WTC11 (cell line): Measurements from ENCODE around the gene TSPO2. TPM values are rescaled to one million over a fixed set of nuclear protein-coding genes. Genes with fewer than 3 reads are reported as not detected.

Experiments used
- ATAC-seq: fragments of 200-7000 bp; cut with Tn5 transposase; 2 replicates; pipeline ENCODE4 v1.10.0; 2021; ENCODE audit warnings: mild to moderate bottlenecking, moderate library complexity
- CTCF ChIA-PET: fragments of 300-600 bp; sonication (Branson Sonifier 250); formaldehyde crosslinking; loops from one replicate; lab custom pipeline; 2021; ENCODE audit warnings: antibody characterized with exemption; lab: Charles Lee
- POLR2A ChIA-PET: fragments of 350-600 bp; sonication (Branson Sonifier 250); formaldehyde crosslinking; loops from one replicate; lab custom pipeline; 2021; ENCODE audit warnings: antibody characterized with exemption; lab: Charles Lee
- DNase-seq: peaks from one replicate; pipeline ENCODE4 v3.0.0; 2021; ENCODE audit warnings: low spot score
- H3K27ac Mint-ChIP-seq: 2 replicates; pipeline ENCODE4 v1.8.0; 2021; ENCODE audit warnings: mixed read lengths
- H3K27me3 Mint-ChIP-seq: 2 replicates; pipeline ENCODE4 v1.8.0; 2021; ENCODE audit warnings: low read depth, mild to moderate bottlenecking, moderate library complexity, mixed read lengths
- H3K36me3 Mint-ChIP-seq: 2 replicates; pipeline ENCODE4 v1.8.0; 2021; ENCODE audit warnings: mixed read lengths
- H3K4me1 Mint-ChIP-seq: 2 replicates; pipeline ENCODE4 v1.8.0; 2022; ENCODE audit warnings: mixed read lengths
- H3K4me3 Mint-ChIP-seq: 2 replicates; pipeline ENCODE4 v1.8.0; 2021; ENCODE audit warnings: mild to moderate bottlenecking, moderate library complexity, mixed read lengths
- H3K9me3 Mint-ChIP-seq: 2 replicates; pipeline ENCODE4 v1.8.0; 2021; ENCODE audit warnings: mixed read lengths
- AR ChIP-seq: fragments of 250-450 bp; sonication (Bioruptor Pico); IDR thresholded peaks from 2 replicates; pipeline ENCODE4 v1.9.0; 2021; ENCODE audit warnings: mild to moderate bottlenecking
- CREB1 ChIP-seq: sonication (generic); formaldehyde crosslinking; IDR thresholded peaks from 2 replicates; pipeline ENCODE4 v1.8.0; 2023; ENCODE audit warnings: mild to moderate bottlenecking, missing genetic modification reagents
- CTCF ChIP-seq: fragments of 200-600 bp; IDR thresholded peaks from 2 replicates; pipeline ENCODE4 v1.8.0; 2022; ENCODE audit warnings: antibody characterized with exemption
- ESRRA ChIP-seq: sonication (generic); formaldehyde crosslinking; IDR thresholded peaks from 2 replicates; pipeline ENCODE4 v1.8.1; 2022; ENCODE audit warnings: mild to moderate bottlenecking, missing genetic modification reagents, borderline replicate concordance
- FOXK1 ChIP-seq: sonication (generic); formaldehyde crosslinking; IDR thresholded peaks from 2 replicates; pipeline ENCODE4 v1.8.0; 2022; ENCODE audit warnings: mild to moderate bottlenecking, moderate library complexity, missing genetic modification reagents
- GTF2I ChIP-seq: fragments of 250-450 bp; sonication (Bioruptor Pico); conservative IDR thresholded peaks from 2 replicates; pipeline ENCODE4 v1.4.0; 2021; ENCODE audit warnings: mild to moderate bottlenecking
- IRF1 ChIP-seq: sonication (generic); formaldehyde crosslinking; IDR thresholded peaks from 2 replicates; pipeline ENCODE4 v1.8.0; 2023; ENCODE audit warnings: missing genetic modification reagents
- NFATC4 ChIP-seq: fragments of 250-450 bp; sonication (Bioruptor Pico); IDR thresholded peaks from 2 replicates; pipeline ENCODE4 v1.9.0; 2021; ENCODE audit warnings: mild to moderate bottlenecking
- RELA ChIP-seq: sonication (generic); formaldehyde crosslinking; IDR thresholded peaks from 2 replicates; pipeline ENCODE4 v1.8.1; 2022; ENCODE audit warnings: missing genetic modification reagents, mild to moderate bottlenecking, borderline replicate concordance
- RORB ChIP-seq: fragments of 250-450 bp; sonication (Bioruptor Pico); IDR thresholded peaks from 2 replicates; pipeline ENCODE4 v1.9.0; 2021; ENCODE audit warnings: mild to moderate bottlenecking
- SMAD3 ChIP-seq: sonication (generic); formaldehyde crosslinking; IDR thresholded peaks from 2 replicates; pipeline ENCODE4 v1.8.0; 2022; ENCODE audit warnings: missing genetic modification reagents, mild to moderate bottlenecking, borderline replicate concordance
- SP1 ChIP-seq: sonication (generic); formaldehyde crosslinking; conservative IDR thresholded peaks from 2 replicates; pipeline ENCODE4 v1.8.1; 2022; ENCODE audit warnings: missing genetic modification reagents
- TCF7 ChIP-seq: sonication (generic); formaldehyde crosslinking; IDR thresholded peaks from 2 replicates; pipeline ENCODE4 v1.8.0; 2022; ENCODE audit warnings: mild to moderate bottlenecking, low read depth, missing genetic modification reagents, moderate library complexity
- TEAD1 ChIP-seq: sonication (generic); formaldehyde crosslinking; IDR thresholded peaks from 2 replicates; pipeline ENCODE4 v1.8.0; 2022; ENCODE audit warnings: mild to moderate bottlenecking, missing genetic modification reagents
- ZBTB21 ChIP-seq: sonication (generic); formaldehyde crosslinking; IDR thresholded peaks from 2 replicates; pipeline ENCODE4 v1.8.1; 2023; ENCODE audit warnings: mild to moderate bottlenecking, missing genetic modification reagents, borderline replicate concordance
- ZNF263 ChIP-seq: sonication (generic); formaldehyde crosslinking; IDR thresholded peaks from 2 replicates; pipeline ENCODE4 v1.8.1; 2022; ENCODE audit warnings: low read depth, mild to moderate bottlenecking, moderate library complexity, missing genetic modification reagents
- ZNF423 ChIP-seq: fragments of 250-450 bp; sonication (Bioruptor Pico); IDR thresholded peaks from 2 replicates; pipeline ENCODE4 v2.1.2; 2022; ENCODE audit warnings: mild to moderate bottlenecking, moderate library complexity
- total RNA-seq: library from RNA; stranded (reverse); gene quantifications from 3 replicates; pipeline ENCODE4 v1.2.3, GENCODE V29; 2021
- TF ChIP-seq, protein P1 (sequence below): sonication (generic); formaldehyde crosslinking; IDR thresholded peaks from 2 replicates; pipeline ENCODE4 v1.8.0; 2022; ENCODE audit warnings: mild to moderate bottlenecking, missing genetic modification reagents
- TF ChIP-seq, protein P2 (sequence below): sonication (generic); formaldehyde crosslinking; IDR thresholded peaks from 2 replicates; pipeline ENCODE4 v1.8.0; 2022; ENCODE audit warnings: missing genetic modification reagents
- TF ChIP-seq, protein P3 (sequence below): sonication (generic); formaldehyde crosslinking; conservative IDR thresholded peaks from 2 replicates; pipeline ENCODE4 v1.8.1; 2023; ENCODE audit warnings: mild to moderate bottlenecking, low read depth, missing genetic modification reagents, moderate library complexity

TSPO2 gene
- total RNA-seq, 1 experiment from 2014 or later, result not detected

GRCh38 chr6:41054511-41054910 lies 12.2 kb downstream of the TSPO2 start (continued):
- TF ChIP-seq, protein P1, sequence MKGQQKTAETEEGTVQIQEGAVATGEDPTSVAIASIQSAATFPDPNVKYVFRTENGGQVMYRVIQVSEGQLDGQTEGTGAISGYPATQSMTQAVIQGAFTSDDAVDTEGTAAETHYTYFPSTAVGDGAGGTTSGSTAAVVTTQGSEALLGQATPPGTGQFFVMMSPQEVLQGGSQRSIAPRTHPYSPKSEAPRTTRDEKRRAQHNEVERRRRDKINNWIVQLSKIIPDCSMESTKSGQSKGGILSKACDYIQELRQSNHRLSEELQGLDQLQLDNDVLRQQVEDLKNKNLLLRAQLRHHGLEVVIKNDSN, result no peak

DNA sequence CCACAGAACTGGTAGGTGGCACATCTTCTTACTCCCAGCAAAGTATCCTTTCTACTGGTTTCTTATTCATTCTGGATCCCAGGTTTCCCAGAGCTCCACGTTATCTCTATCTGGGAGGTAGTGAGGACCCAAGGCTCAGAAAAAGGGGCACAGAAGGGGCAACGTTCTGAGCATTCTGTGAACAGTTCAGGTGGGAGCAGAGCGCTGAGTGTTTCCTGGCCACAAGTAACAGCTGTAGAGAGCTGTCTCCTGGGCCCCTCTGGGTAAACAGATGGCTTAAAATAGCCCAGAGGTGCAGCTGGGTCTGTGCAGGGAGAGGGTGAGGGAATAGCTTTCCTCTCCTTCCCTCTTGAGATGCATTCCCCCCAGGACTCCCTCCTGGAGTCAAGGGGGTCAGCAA lies 12.9 kb downstream of the TSPO2 start:
- DNase-seq (no peak), ATAC-seq (no peak)
- H3K36me3 Mint-ChIP-seq, result no peaks in the 10 kb centered on the region
- H3K9me3 Mint-ChIP-seq, result no peaks in the 10 kb centered on the region
- no peak overlapping the region for H3K27ac Mint-ChIP-seq
- no peak overlapping the region for H3K4me3 Mint-ChIP-seq
- ChIA-PET POLR2A (interaction anchor here (0.6 kb wide), 1 partner anchor 1152 kb away, joined by 3 read pairs; no protein-coding TSS in a partner anchor), CTCF (interaction anchor here (1.1 to 2.6 kb wide), 3 partner anchors 10 to 27 kb away, joined by 3 to 13 read pairs (median 13); partner anchors contain the start of gene UNC5CL)
- TF ChIP-seq, protein P2, sequence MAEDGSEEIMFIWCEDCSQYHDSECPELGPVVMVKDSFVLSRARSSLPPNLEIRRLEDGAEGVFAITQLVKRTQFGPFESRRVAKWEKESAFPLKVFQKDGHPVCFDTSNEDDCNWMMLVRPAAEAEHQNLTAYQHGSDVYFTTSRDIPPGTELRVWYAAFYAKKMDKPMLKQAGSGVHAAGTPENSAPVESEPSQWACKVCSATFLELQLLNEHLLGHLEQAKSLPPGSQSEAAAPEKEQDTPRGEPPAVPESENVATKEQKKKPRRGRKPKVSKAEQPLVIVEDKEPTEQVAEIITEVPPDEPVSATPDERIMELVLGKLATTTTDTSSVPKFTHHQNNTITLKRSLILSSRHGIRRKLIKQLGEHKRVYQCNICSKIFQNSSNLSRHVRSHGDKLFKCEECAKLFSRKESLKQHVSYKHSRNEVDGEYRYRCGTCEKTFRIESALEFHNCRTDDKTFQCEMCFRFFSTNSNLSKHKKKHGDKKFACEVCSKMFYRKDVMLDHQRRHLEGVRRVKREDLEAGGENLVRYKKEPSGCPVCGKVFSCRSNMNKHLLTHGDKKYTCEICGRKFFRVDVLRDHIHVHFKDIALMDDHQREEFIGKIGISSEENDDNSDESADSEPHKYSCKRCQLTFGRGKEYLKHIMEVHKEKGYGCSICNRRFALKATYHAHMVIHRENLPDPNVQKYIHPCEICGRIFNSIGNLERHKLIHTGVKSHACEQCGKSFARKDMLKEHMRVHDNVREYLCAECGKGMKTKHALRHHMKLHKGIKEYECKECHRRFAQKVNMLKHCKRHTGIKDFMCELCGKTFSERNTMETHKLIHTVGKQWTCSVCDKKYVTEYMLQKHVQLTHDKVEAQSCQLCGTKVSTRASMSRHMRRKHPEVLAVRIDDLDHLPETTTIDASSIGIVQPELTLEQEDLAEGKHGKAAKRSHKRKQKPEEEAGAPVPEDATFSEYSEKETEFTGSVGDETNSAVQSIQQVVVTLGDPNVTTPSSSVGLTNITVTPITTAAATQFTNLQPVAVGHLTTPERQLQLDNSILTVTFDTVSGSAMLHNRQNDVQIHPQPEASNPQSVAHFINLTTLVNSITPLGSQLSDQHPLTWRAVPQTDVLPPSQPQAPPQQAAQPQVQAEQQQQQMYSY (CRISPR knock-in tag), result no peak
- no peak for TF ChIP-seq ZNF263 (CRISPR knock-in tag)
- TF ChIP-seq GTF2I, result no peak
- TF ChIP-seq AR (CRISPR knock-in tag), result no peak
- TF ChIP-seq FOXK1 (CRISPR knock-in tag), result no peak
- TF ChIP-seq IRF1 (CRISPR knock-in tag), result no peak
- TF ChIP-seq CREB1, result no peak
- TF ChIP-seq TEAD1, result no peak
- TF ChIP-seq RELA (CRISPR knock-in tag), result no peak
- no peak for TF ChIP-seq RORB (CRISPR knock-in tag)
- no peak for TF ChIP-seq CTCF
- no peak for TF ChIP-seq ZNF423 (CRISPR knock-in tag)
- no peak for TF ChIP-seq TCF7 (CRISPR knock-in tag)
- TF ChIP-seq SP1, result no peak
- no peak for TF ChIP-seq ZBTB21 (CRISPR knock-in tag)
- TF ChIP-seq SMAD3 (CRISPR knock-in tag), result no peak
- TF ChIP-seq ESRRA, result no peak
- TF ChIP-seq, protein P3, sequence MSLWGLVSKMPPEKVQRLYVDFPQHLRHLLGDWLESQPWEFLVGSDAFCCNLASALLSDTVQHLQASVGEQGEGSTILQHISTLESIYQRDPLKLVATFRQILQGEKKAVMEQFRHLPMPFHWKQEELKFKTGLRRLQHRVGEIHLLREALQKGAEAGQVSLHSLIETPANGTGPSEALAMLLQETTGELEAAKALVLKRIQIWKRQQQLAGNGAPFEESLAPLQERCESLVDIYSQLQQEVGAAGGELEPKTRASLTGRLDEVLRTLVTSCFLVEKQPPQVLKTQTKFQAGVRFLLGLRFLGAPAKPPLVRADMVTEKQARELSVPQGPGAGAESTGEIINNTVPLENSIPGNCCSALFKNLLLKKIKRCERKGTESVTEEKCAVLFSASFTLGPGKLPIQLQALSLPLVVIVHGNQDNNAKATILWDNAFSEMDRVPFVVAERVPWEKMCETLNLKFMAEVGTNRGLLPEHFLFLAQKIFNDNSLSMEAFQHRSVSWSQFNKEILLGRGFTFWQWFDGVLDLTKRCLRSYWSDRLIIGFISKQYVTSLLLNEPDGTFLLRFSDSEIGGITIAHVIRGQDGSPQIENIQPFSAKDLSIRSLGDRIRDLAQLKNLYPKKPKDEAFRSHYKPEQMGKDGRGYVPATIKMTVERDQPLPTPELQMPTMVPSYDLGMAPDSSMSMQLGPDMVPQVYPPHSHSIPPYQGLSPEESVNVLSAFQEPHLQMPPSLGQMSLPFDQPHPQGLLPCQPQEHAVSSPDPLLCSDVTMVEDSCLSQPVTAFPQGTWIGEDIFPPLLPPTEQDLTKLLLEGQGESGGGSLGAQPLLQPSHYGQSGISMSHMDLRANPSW, result no peak
- no peak for TF ChIP-seq NFATC4 (CRISPR knock-in tag)
- H3K4me1 Mint-ChIP-seq, result peaks cover 32% of the 10 kb centered on the region
- no peaks in the 10 kb centered on the region for H3K27me3 Mint-ChIP-seq
